ENCODE data around the gene BRSK1.
"Not testable (repeated sequence)": the region's sequence is repeated elsewhere in the genome, so short reads cannot be mapped to it uniquely, and the experiment has no call there.

Gene BRSK1

GRCh38 chr19:55328774-55329318 is 45.0 kb downstream of the BRSK1 start:
- DNase-seq (ENCODE audit: low read depth in 2 of 2): not testable (repeated sequence)

GRCh38 chr19:55329791-55330190 is 46.0 kb downstream of the BRSK1 start:
- not testable (repeated sequence) for DNase-seq (ENCODE audit: low read depth in 2 of 2)

GRCh38 chr19:55333870-55334269 is 50.1 kb downstream of the BRSK1 start:
- no peak for DNase-seq (ENCODE audit: low read depth in 2 of 2)

GRCh38 chr19:55336101-55336500 is 52.3 kb downstream of the BRSK1 start:
- DNase-seq (ENCODE audit: low read depth in 2 of 2): no peak

- DNase-seq (ENCODE audit: low read depth in 2 of 2): peak; percentile 100
Measured at GRCh38 chr19:55339105-55339888, 55.5 kb downstream of the BRSK1 start, which contains the start of gene KMT5C. TSS of gene KMT5C (plus strand) at chr19:55339876. CDS start at chr19:55341937, 2,061 bp downstream.

GRCh38 chr19:55339889-55340783 is 56.3 kb downstream of the BRSK1 start:
- DNase-seq (ENCODE audit: low read depth in 2 of 2): no peak

GRCh38 chr19:55340784-55341147 is 57.0 kb downstream of the BRSK1 start:
- DNase-seq (ENCODE audit: low read depth in 2 of 2): no peak

- DNase-seq (ENCODE audit: low read depth in 2 of 2): peak; percentile 65 to 71
Measured at GRCh38 chr19:55341171-55341588, 57.4 kb downstream of the BRSK1 start.

GRCh38 chr19:55341595-55342531 is 58.1 kb downstream of the BRSK1 start:
- no peak for DNase-seq (ENCODE audit: low read depth in 2 of 2)

GRCh38 chr19:55344444-55344843 is 60.6 kb downstream of the BRSK1 start:
- DNase-seq (ENCODE audit: low read depth in 2 of 2): no peak

- DNase-seq (ENCODE audit: low read depth in 2 of 2): no peak
Measured at GRCh38 chr19:55345101-55345817, 61.5 kb downstream of the BRSK1 start.

GRCh38 chr19:55345818-55346724 is 62.3 kb downstream of the BRSK1 start:
- DNase-seq (ENCODE audit: low read depth in 2 of 2): no peak

GRCh38 chr19:55346725-55347441 is 63.1 kb downstream of the BRSK1 start:
- no peak for DNase-seq (ENCODE audit: low read depth in 2 of 2)

- no peak for DNase-seq (ENCODE audit: low read depth in 2 of 2)
Measured at GRCh38 chr19:55347442-55348009, 63.7 kb downstream of the BRSK1 start.

GRCh38 chr19:55348317-55349034 is 64.7 kb downstream of the BRSK1 start:
- no peak for DNase-seq (ENCODE audit: low read depth in 2 of 2)

GRCh38 chr19:55350620-55351315 is 67.0 kb downstream of the BRSK1 start:
- no peak for DNase-seq (ENCODE audit: low read depth in 2 of 2)

GRCh38 chr19:55352040-55352439 is 68.2 kb downstream of the BRSK1 start:
- DNase-seq (ENCODE audit: low read depth in 2 of 2): no peak
